ENCODE results near the gene RPL22L1.

- TF ChIP-seq CTCF (IDR thresholded peaks at IDR 0.05) (no peak), POLR2A (IDR thresholded peaks at IDR 0.05) (no peak)
These were observed 4.5 kb downstream of the RPL22L1 start for GRCh38 chr3:170865209-170866094.

Data from heart left ventricle (tissue), 13 donors.